SK-N-MC (cell line): ENCODE data around the gene CDC27.

Source experiments
- EZH2 ChIP-seq: fragments of 200-600 bp; sonication (generic); IDR thresholded peaks from one replicate; pipeline ENCODE4 v1.6.1; 2017; ENCODE audit warnings: antibody characterized with exemption
- FOXP2 ChIP-seq: optimal IDR thresholded peaks from 2 replicates; pipeline ENCODE3; 2011; ENCODE audit warnings: mild to moderate bottlenecking, moderate library complexity; ENCODE audit not compliant: insufficient read depth; ENCODE audit errors: extremely low read length, control extremely low read depth
- POLR2AphosphoS5 ChIP-seq: IDR thresholded peaks from 2 replicates; pipeline ENCODE4 v1.6.1; 2012; ENCODE audit warnings: mild to moderate bottlenecking, low read depth, low read length, borderline replicate concordance

DNA sequence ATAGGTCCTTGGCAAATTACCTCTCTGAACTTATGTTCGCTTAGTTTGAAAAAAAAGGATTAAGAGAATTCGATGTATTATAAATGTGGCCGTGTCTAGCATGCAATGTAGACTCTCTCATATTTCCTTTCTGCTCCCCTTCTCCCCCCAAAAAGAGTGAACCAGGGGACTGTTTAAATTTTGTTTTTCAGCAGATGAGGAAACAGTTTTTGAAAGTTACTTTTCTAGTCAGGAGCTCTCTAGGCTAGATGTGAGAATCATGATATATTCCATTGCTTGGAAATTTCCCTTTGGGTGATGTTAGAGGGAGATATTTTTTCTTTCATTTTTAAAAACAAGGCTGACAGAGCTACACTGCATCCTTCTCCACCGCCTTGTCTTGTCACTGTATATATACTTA is 1.1 kb upstream of the CDC27 start:
- TF ChIP-seq POLR2AphosphoS5, result no peak
- no peak for TF ChIP-seq EZH2
- TF ChIP-seq FOXP2, result no peak
